GM12878 (cell line): ENCODE measurements around the gene MUL1. TPM values are rescaled to one million over a fixed set of nuclear protein-coding genes. Genes with fewer than 3 reads are reported as not detected.

Experiments
- ATAC-seq: fragments of 200-7000 bp; cut with Tn5 transposase; 3 replicates; pipeline ENCODE4 v1.9.1; 2020; ENCODE audit warnings: mild to moderate bottlenecking, moderate library complexity
- BruUV-seq: library from RNA; stranded (reverse); fragments of 400-500 nt; replicated peaks from 2 replicates; lab custom pipeline; 2021; lab: Mats Ljungman, UMichigan
- CTCF ChIA-PET: fragments of 300-600 bp; sonication (Branson Sonifier 250); formaldehyde crosslinking; extraction: SDS; loops from one replicate; lab custom pipeline; 2021; ENCODE audit warnings: inconsistent platforms; lab: Yijun Ruan, JAX
- POLR2A ChIA-PET: fragments of 350-600 bp; formaldehyde crosslinking; extraction: SDS; loops from one replicate; lab custom pipeline; 2021; ENCODE audit warnings: inconsistent platforms; lab: Charles Lee
- RAD21 ChIA-PET: fragments of 300-600 bp; sonication (Branson Sonifier 250); formaldehyde crosslinking; loops from one replicate; lab custom pipeline; 2023; ENCODE audit warnings: antibody characterized with exemption; ENCODE audit not compliant: unreplicated experiment; lab: Charles Lee
- SMC1A ChIA-PET: fragments of 300-600 bp; sonication (Branson Sonifier 250); formaldehyde crosslinking; loops from one replicate; lab custom pipeline; 2023; ENCODE audit not compliant: unreplicated experiment, uncharacterized antibody; lab: Charles Lee
- DNase-seq: peaks from one replicate; pipeline ENCODE4 v3.0.0-alpha.2; 2011; ENCODE audit warnings: low read depth, low spot score
- FAIRE-seq: peaks from 3 replicates; lab custom pipeline; 2011; peaks lifted over from hg19 to GRCh38; lab: Jason Lieb, UNC
- H2AFZ ChIP-seq: 2 replicates; pipeline ENCODE4 v1.6.0; 2011; ENCODE audit warnings: low read depth, low read length, control low read depth; ENCODE audit not compliant: control insufficient read depth
- H3K27ac ChIP-seq: 2 replicates; pipeline ENCODE4 v1.5.1; 2011; ENCODE audit warnings: control low read depth; ENCODE audit not compliant: control insufficient read depth, insufficient read depth
- H3K27me3 ChIP-seq, 2 experiments: replicated peaks in 1 of 2; 2 replicates each; pipeline versions ENCODE4 v1.6.0 to v1.6.1; 2011; ENCODE audit warnings: low read length in 1 of 2; ENCODE audit not compliant: control insufficient read depth in 2 of 2, insufficient read depth in 2 of 2
- H3K36me3 ChIP-seq, 2 experiments: 2 replicates each; pipeline ENCODE4 v1.5.1; 2011; ENCODE audit warnings: low read length in 1 of 2; ENCODE audit not compliant: control insufficient read depth in 2 of 2, insufficient read depth in 2 of 2
- H3K4me1 ChIP-seq: 2 replicates; pipeline ENCODE4 v1.6.1; 2011; ENCODE audit warnings: mild to moderate bottlenecking, low read length, moderate library complexity, mixed read lengths; ENCODE audit not compliant: control insufficient read depth, insufficient read depth
- H3K4me2 ChIP-seq: 2 replicates; pipeline ENCODE4 v1.6.0; 2011; ENCODE audit warnings: control low read depth; ENCODE audit not compliant: control insufficient read depth, insufficient read depth
- H3K4me3 ChIP-seq: fragments of 200-600 bp; sonication (generic); 2 replicates; pipeline ENCODE4 v1.5.1; 2016
- H3K79me2 ChIP-seq: 2 replicates; pipeline ENCODE4 v1.6.0; 2011; ENCODE audit warnings: low read length; ENCODE audit not compliant: control insufficient read depth, insufficient read depth
- H3K9ac ChIP-seq: 2 replicates; pipeline ENCODE4 v1.8.0; 2011; ENCODE audit warnings: low read length, control low read depth, mixed read lengths; ENCODE audit not compliant: control insufficient read depth, insufficient read depth
- H3K9me3 ChIP-seq: replicated peaks from 3 replicates; pipeline ENCODE4 v1.5.1; 2011; ENCODE audit warnings: mild to moderate bottlenecking, low read length; ENCODE audit not compliant: control insufficient read depth, insufficient read depth
- H4K20me1 ChIP-seq: 2 replicates; pipeline ENCODE4 v1.6.0; 2011; ENCODE audit not compliant: control insufficient read depth, insufficient read depth
- BCLAF1 ChIP-seq: fragments of 450-650 bp; IDR thresholded peaks from 2 replicates; pipeline ENCODE4 v1.6.1; 2017; ENCODE audit warnings: antibody characterized with exemption, mild to moderate bottlenecking, moderate library complexity
- ETV6 ChIP-seq, 2 experiments: fragments of 450-650 bp in 1 of 2; IDR thresholded peaks in 1 of 2; conservative IDR thresholded peaks in 1 of 2; 2 replicates each; pipeline ENCODE4 v1.6.1; 2014; ENCODE audit warnings: antibody characterized with exemption in 1 of 2, borderline replicate concordance in 1 of 2, low read depth in 1 of 2, mild to moderate bottlenecking in 1 of 2, moderate library complexity in 1 of 2
- FOS ChIP-seq: IDR thresholded peaks from 3 replicates; pipeline ENCODE4 v1.6.1; 2011; ENCODE audit warnings: borderline replicate concordance; ENCODE audit not compliant: insufficient read length; ENCODE audit errors: extremely low read depth
- FOXK2 ChIP-seq: fragments of 450-650 bp; IDR thresholded peaks from 2 replicates; pipeline ENCODE4 v1.6.1; 2017; ENCODE audit warnings: mild to moderate bottlenecking, moderate library complexity
- GATAD2B ChIP-seq: fragments of 450-650 bp; conservative IDR thresholded peaks from 2 replicates; pipeline ENCODE4 v1.6.1; 2017; ENCODE audit warnings: low read depth, mild to moderate bottlenecking, moderate library complexity
- HDAC6 ChIP-seq: fragments of 200-600 bp; sonication (generic); IDR thresholded peaks from one replicate; pipeline ENCODE4 v1.8.0; 2017; ENCODE audit warnings: antibody characterized with exemption; ENCODE audit not compliant: unreplicated experiment
- JUND ChIP-seq: IDR thresholded peaks from 2 replicates; pipeline ENCODE4 v1.6.1; 2012; ENCODE audit warnings: low read depth, mild to moderate bottlenecking, low read length, improper control_type of control experiment, moderate library complexity
- KDM1A ChIP-seq: fragments of 200-600 bp; sonication (generic); IDR thresholded peaks from 2 replicates; pipeline ENCODE4 v1.6.1; 2016; ENCODE audit warnings: borderline replicate concordance
- MTA3 ChIP-seq: IDR thresholded peaks from 2 replicates; pipeline ENCODE4 v1.6.1; 2012; ENCODE audit warnings: low read length, inconsistent platforms, borderline replicate concordance
- NFXL1 ChIP-seq: fragments of 450-650 bp; IDR thresholded peaks from 2 replicates; pipeline ENCODE4 v1.6.1; 2017; ENCODE audit warnings: antibody characterized with exemption, mild to moderate bottlenecking, borderline replicate concordance
- NFYB ChIP-seq: IDR thresholded peaks from 2 replicates; pipeline ENCODE4 v1.6.1; 2011; ENCODE audit warnings: low read depth, mild to moderate bottlenecking, low read length, improper control_type of control experiment, moderate library complexity; ENCODE audit not compliant: insufficient read depth
- NR2C1 ChIP-seq: fragments of 450-650 bp; IDR thresholded peaks from 2 replicates; pipeline ENCODE4 v1.6.1; 2017; ENCODE audit warnings: antibody characterized with exemption, mild to moderate bottlenecking, moderate library complexity
- PBX3 ChIP-seq: IDR thresholded peaks from 2 replicates; pipeline ENCODE4 v1.6.1; 2011; ENCODE audit warnings: mild to moderate bottlenecking, low read depth, low read length, moderate library complexity; ENCODE audit not compliant: insufficient replicate concordance
- PKNOX1 ChIP-seq: fragments of 450-650 bp; IDR thresholded peaks from 2 replicates; pipeline ENCODE4 v1.6.1; 2016; ENCODE audit warnings: mild to moderate bottlenecking
- RFX5 ChIP-seq: IDR thresholded peaks from 2 replicates; pipeline ENCODE4 v1.6.1; 2011; ENCODE audit warnings: low read depth, low read length, improper control_type of control experiment
- SRF ChIP-seq, 2 experiments: IDR thresholded peaks; 2 replicates each; pipeline ENCODE4 v1.6.1; 2011; ENCODE audit warnings: low read depth in 2 of 2, low read length in 2 of 2, mild to moderate bottlenecking in 1 of 2, moderate library complexity in 1 of 2
- TCF12 ChIP-seq: IDR thresholded peaks from 2 replicates; pipeline ENCODE4 v1.6.1; 2011; ENCODE audit warnings: low read depth, mild to moderate bottlenecking, low read length
- ZNF384 ChIP-seq: IDR thresholded peaks from 2 replicates; pipeline ENCODE4 v1.6.1; 2012; ENCODE audit warnings: low read depth, mild to moderate bottlenecking, low read length, improper control_type of control experiment, borderline replicate concordance
- ZNF622 ChIP-seq: fragments of 450-650 bp; IDR thresholded peaks from 2 replicates; pipeline ENCODE4 v1.6.1; 2017; ENCODE audit warnings: mild to moderate bottlenecking, inconsistent platforms
- WGBS: methylation state at CpG from one replicate; pipeline ENCODE4 v1.1.6; 2016; ENCODE audit warnings: low lambda C conversion rate; ENCODE audit not compliant: insufficient replicate concordance, insufficient coverage; ENCODE audit errors: missing lambda C conversion rate; 5-methylcytosine and 5-hydroxymethylcytosine counted together
- in situ Hi-C: fragments of 300-500 bp; cut with MboI; formaldehyde crosslinking; loops from 9 replicates; pipeline ENCODE4 v1.14.3; 2018; ENCODE audit warnings: mixed read lengths
- intact Hi-C: fragments of 100-400 bp; cut with micrococcal nuclease; formaldehyde crosslinking; loops from one replicate; pipeline ENCODE4 v1.14.2; 2022; ENCODE audit not compliant: unreplicated experiment
- polyA plus RNA-seq, 11 experiments: library from polyadenylated mRNA; depleted of rRNA in 4 of 11; unstranded in 6 of 11; stranded (reverse) in 5 of 11; fragments of >200 nt; fragmentation: Nextera tagmentation in 4 of 11; fragmentation: Illumina TruSeq in 1 of 11; extraction: Ambion mirVana in 4 of 11; extraction: Trizol in 1 of 11; gene quantifications; 1 replicate in 1 of 11; 2 replicates in 10 of 11; pipeline versions ENCODE4 v1.2.1 to v1.2.3, GENCODE V29; 2011 to 2016; ENCODE audit warnings: inconsistent platforms in 2 of 11, missing spikeins in 2 of 11, low read depth in 1 of 11
- total RNA-seq, 4 experiments: library from RNA; depleted of rRNA in 3 of 4; stranded (reverse); fragments of >200 nt in 3 of 4; fragmentation: Illumina TruSeq in 1 of 4; extraction: Trizol in 1 of 4; gene quantifications; 2 replicates each; pipeline versions ENCODE4 v1.2.1 to v1.2.3, GENCODE V29; 2013 to 2021

The MUL1 gene
- total and polyA plus RNA-seq, 10 of the 15 experiments (the other 5 are each of a cell fraction or from before 2014, with no cell fraction given) = 4.9 to 27.0 (median 15.5) TPM

GRCh38 chr1:20491866-20492265, 16.1 kb downstream of the MUL1 start (continued):
- TF ChIP-seq PKNOX1 (no peak), HDAC6 (no peak), SRF (IDR thresholded peaks at IDR 0.05; ENCODE audit: low read depth in 2 of 2, low read length in 2 of 2) (no peak), ZNF384 (no peak)

GRCh38 chr1:20491178-20491577, 16.8 kb downstream of the MUL1 start:
- WGBS = 9% methylated on average over 6 of the region's 6 CpGs
- intact Hi-C loops (loop anchor here (5.0 kb wide), 1 partner anchor 574 kb away; no protein-coding TSS in a partner anchor), in situ Hi-C loops (loop anchor here (5.0 to 10.0 kb wide), 3 partner anchors 114 to 576 kb away; no protein-coding TSS in a partner anchor)
- ATAC-seq (no peak), DNase-seq (no peak), FAIRE-seq (no peak)
- no peak overlapping the region for H3K27ac ChIP-seq
- H3K27me3 ChIP-seq = peaks cover 4 to 16% of the 10 kb centered on the region in 2 experiments; a peak in 3 of 4 replicates
- CTCF ChIA-PET = interaction anchor here (1.1 to 5.1 kb wide), 4 partner anchors 12 to 278 kb away, joined by 4 to 47 read pairs (median 6); no protein-coding TSS in a partner anchor
- H3K4me2 ChIP-seq = no peak overlapping the region
- BruUV-seq = no TSS peak
- H3K9me3 ChIP-seq = no peaks in the 10 kb centered on the region
- no peaks in the 10 kb centered on the region for H4K20me1 ChIP-seq
- H3K36me3 ChIP-seq = no peaks in the 10 kb centered on the region
- RAD21 ChIA-PET = interaction anchor here (4.3 kb wide), 1 partner anchor 278 kb away, joined by 14 read pairs; no protein-coding TSS in a partner anchor
- no peaks in the 10 kb centered on the region for H3K4me1 ChIP-seq
- no peak overlapping the region for H3K9ac ChIP-seq
- no peaks in the 10 kb centered on the region for H3K79me2 ChIP-seq
- no peak overlapping the region for H3K4me3 ChIP-seq
- SMC1A ChIA-PET = interaction anchor here (2.5 kb wide), 1 partner anchor 113 kb away, joined by 7 read pairs; no protein-coding TSS in a partner anchor
- POLR2A ChIA-PET = no interaction called here
- no peak overlapping the region for H2AFZ ChIP-seq
- TF ChIP-seq NR2C1 (no peak), BCLAF1 (no peak), FOXK2 (no peak), GATAD2B (no peak), KDM1A (no peak), RFX5 (no peak), NFXL1 (no peak), ZNF622 (no peak), MTA3 (no peak), JUND (no peak), PBX3 (no peak), FOS (no peak), TCF12 (no peak), NFYB (no peak), ETV6 (conservative IDR thresholded peaks at IDR 0.05 in 1 of 2, IDR thresholded peaks at IDR 0.05 in 1 of 2; ENCODE audit: borderline replicate concordance in 1 of 2, low read depth in 1 of 2) (no peak)
